Measurements from ENCODE around the gene GPC6.

GPC6 gene

DNA sequence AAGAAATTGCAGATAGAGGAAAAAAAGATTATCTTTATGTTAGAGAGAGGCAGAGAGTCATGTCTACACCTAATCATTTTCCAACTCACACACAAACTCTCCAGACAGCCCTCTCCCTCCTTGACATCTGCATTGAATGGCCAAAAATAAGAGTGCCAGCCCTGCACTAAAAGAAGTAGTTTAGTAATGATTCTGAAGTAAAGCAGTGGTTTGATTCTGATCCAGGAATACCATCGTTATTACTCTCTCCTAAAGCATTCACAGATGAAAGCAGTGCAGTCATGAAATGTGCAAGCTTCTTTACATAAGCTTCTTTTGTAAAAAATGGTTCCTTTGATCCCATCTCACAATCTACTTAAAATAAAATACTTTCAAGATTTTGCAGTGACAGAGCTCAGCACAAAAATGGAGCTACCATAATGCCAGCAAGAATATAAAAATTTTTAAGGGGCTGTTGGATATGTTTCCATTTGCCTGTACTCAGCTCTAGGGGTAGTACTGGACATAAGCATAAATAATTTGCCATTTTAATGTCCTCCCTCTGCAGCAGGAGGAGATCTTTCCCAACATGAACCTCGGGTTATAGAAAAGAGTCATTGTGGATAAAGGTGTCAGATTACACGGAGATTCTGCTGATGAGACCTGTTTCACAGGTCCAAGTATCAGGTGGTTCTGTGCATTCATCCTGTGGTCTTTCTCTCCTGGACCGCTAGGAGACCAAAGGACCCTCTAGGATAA, 846.6 kb downstream of the GPC6 start:
- no CpG with 5 or more reads among the region's 4 CpGs for WGBS, 2 donors (ENCODE audit: extremely low coverage in 2 of 2, insufficient read length in 2 of 2, insufficient replicate concordance in 1 of 2)
- H2BK12ac ChIP-seq (ENCODE audit: low read length) = no peak overlapping the region
- no peak overlapping the region for H3K23ac ChIP-seq (ENCODE audit: low read depth, low read length, poor library complexity)
- H3K36me3 ChIP-seq (replicated peaks in 1 of 2; ENCODE audit: control insufficient read depth in 2 of 2, insufficient read depth in 2 of 2, low read length in 2 of 2) = no peaks in the 10 kb centered on the region
- H2BK5ac ChIP-seq (ENCODE audit: low read length) = no peak overlapping the region
- no peak overlapping the region for H3K4me3 ChIP-seq (ENCODE audit: low read length in 2 of 2)
- no peak overlapping the region for H3K14ac ChIP-seq (ENCODE audit: low read length)
- H3K27ac ChIP-seq (replicated peaks; ENCODE audit: low read length) = no peak overlapping the region
- peaks cover 0 to 4% of the 10 kb centered on the region in 2 donors for H3K9me3 ChIP-seq (replicated peaks in 1 of 2; ENCODE audit: control insufficient read depth in 2 of 2, insufficient read depth in 1 of 2, low read depth in 1 of 2, low read length in 2 of 2)
- no peak overlapping the region for H2BK120ac ChIP-seq (ENCODE audit: low read depth, low read length)
- H4K8ac ChIP-seq (ENCODE audit: low read depth, low read length) = no peak overlapping the region
- no peak overlapping the region for H3K4me2 ChIP-seq (ENCODE audit: insufficient read depth, low read length, poor library complexity, severe bottlenecking)
- no peaks in the 10 kb centered on the region for H3K79me1 ChIP-seq (ENCODE audit: low read depth, low read length)
- no peak overlapping the region for H4K91ac ChIP-seq (ENCODE audit: low read depth, low read length, poor library complexity)
- no peaks in the 10 kb centered on the region for H3K27me3 ChIP-seq (ENCODE audit: control insufficient read depth in 3 of 3, insufficient read depth in 3 of 3, low read depth in 1 of 3, low read length in 3 of 3)
- H2BK15ac ChIP-seq (ENCODE audit: low read length) = no peak overlapping the region
- H2AK5ac ChIP-seq (ENCODE audit: low read depth, low read length) = no peak overlapping the region
- no peak for DNase-seq (ENCODE audit: low spot score)
- no peaks in the 10 kb centered on the region for H3K4me1 ChIP-seq (ENCODE audit: control insufficient read depth in 2 of 2, insufficient read depth in 1 of 2, low read depth in 1 of 2, low read length in 2 of 2)
- H3K4ac ChIP-seq (ENCODE audit: low read length) = no peak overlapping the region
- no peak overlapping the region for H3K18ac ChIP-seq (ENCODE audit: low read length)
- no peak overlapping the region for H3K9ac ChIP-seq (ENCODE audit: low read depth, low read length, poor library complexity)
- no peak overlapping the region for H2AFZ ChIP-seq (ENCODE audit: low read length)

DNA sequence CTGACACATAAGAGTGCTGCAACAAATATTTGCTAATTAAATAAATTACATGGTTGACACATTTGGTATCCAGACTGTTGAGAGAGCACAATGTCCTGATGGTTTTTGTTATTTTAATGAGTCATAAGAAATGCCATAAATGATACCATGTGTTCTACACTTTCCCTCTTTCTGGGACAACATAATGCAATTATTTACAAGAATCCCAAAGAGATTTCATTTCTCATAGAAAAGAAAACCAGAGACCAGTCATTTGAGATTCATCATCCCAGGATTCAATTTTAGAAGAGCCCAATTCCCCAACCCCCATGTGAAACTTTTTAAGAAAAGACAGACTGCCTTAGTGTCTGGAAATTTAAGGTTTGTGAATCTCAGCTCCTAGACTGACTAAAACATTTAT, 853.3 kb downstream of the GPC6 start:
- H2BK15ac ChIP-seq (ENCODE audit: low read length) = no peak overlapping the region
- H3K23ac ChIP-seq (ENCODE audit: low read depth, low read length, poor library complexity) = no peak overlapping the region
- H3K36me3 ChIP-seq (replicated peaks in 1 of 2; ENCODE audit: control insufficient read depth in 2 of 2, insufficient read depth in 2 of 2, low read length in 2 of 2) = no peaks in the 10 kb centered on the region
- no peak overlapping the region for H3K4me2 ChIP-seq (ENCODE audit: insufficient read depth, low read length, poor library complexity, severe bottlenecking)
- no peak overlapping the region for H3K4ac ChIP-seq (ENCODE audit: low read length)
- H3K27me3 ChIP-seq (ENCODE audit: control insufficient read depth in 3 of 3, insufficient read depth in 3 of 3, low read depth in 1 of 3, low read length in 3 of 3) = no peaks in the 10 kb centered on the region
- H3K79me1 ChIP-seq (ENCODE audit: low read depth, low read length) = no peaks in the 10 kb centered on the region
- H3K4me3 ChIP-seq (ENCODE audit: low read length in 2 of 2) = no peak overlapping the region
- no peak overlapping the region for H2BK5ac ChIP-seq (ENCODE audit: low read length)
- no peak overlapping the region for H2AK5ac ChIP-seq (ENCODE audit: low read depth, low read length)
- H4K8ac ChIP-seq (ENCODE audit: low read depth, low read length) = no peak overlapping the region
- H2BK120ac ChIP-seq (ENCODE audit: low read depth, low read length) = no peak overlapping the region
- peaks cover 0 to 4% of the 10 kb centered on the region in 2 donors for H3K9me3 ChIP-seq (replicated peaks in 1 of 2; ENCODE audit: control insufficient read depth in 2 of 2, insufficient read depth in 1 of 2, low read depth in 1 of 2, low read length in 2 of 2)
- H3K14ac ChIP-seq (ENCODE audit: low read length) = no peak overlapping the region
- no peak for DNase-seq (ENCODE audit: low spot score)
- no peak overlapping the region for H2AFZ ChIP-seq (ENCODE audit: low read length)
- H3K18ac ChIP-seq (ENCODE audit: low read length) = no peak overlapping the region
- H4K91ac ChIP-seq (ENCODE audit: low read depth, low read length, poor library complexity) = no peak overlapping the region
- H3K9ac ChIP-seq (ENCODE audit: low read depth, low read length, poor library complexity) = no peak overlapping the region
- H3K4me1 ChIP-seq (ENCODE audit: control insufficient read depth in 2 of 2, insufficient read depth in 1 of 2, low read depth in 1 of 2, low read length in 2 of 2) = no peaks in the 10 kb centered on the region
- no peak overlapping the region for H2BK12ac ChIP-seq (ENCODE audit: low read length)
- no peak overlapping the region for H3K27ac ChIP-seq (replicated peaks; ENCODE audit: low read length)

GRCh38 chr13:94080527-94080926, 853.9 kb downstream of the GPC6 start:
- Histone ChIP-seq H3K4me1 (ENCODE audit: control insufficient read depth in 2 of 2, insufficient read depth in 1 of 2, low read depth in 1 of 2, low read length in 2 of 2) (no peaks in the 10 kb centered on the region), H3K27me3 (ENCODE audit: control insufficient read depth in 3 of 3, insufficient read depth in 3 of 3, low read depth in 1 of 3, low read length in 3 of 3) (no peaks in the 10 kb centered on the region), H4K91ac (ENCODE audit: low read depth, low read length, poor library complexity) (no peak overlapping the region), H3K36me3 (replicated peaks in 1 of 2; ENCODE audit: control insufficient read depth in 2 of 2, insufficient read depth in 2 of 2, low read length in 2 of 2) (no peaks in the 10 kb centered on the region), H3K9me3 (replicated peaks in 1 of 2; ENCODE audit: control insufficient read depth in 2 of 2, insufficient read depth in 1 of 2, low read depth in 1 of 2, low read length in 2 of 2) (peaks cover 0 to 4% of the 10 kb centered on the region in 2 donors), H2BK120ac (ENCODE audit: low read depth, low read length) (no peak overlapping the region), H3K79me1 (ENCODE audit: low read depth, low read length) (no peaks in the 10 kb centered on the region), H2BK5ac (ENCODE audit: low read length) (no peak overlapping the region), H3K4ac (ENCODE audit: low read length) (no peak overlapping the region), H3K23ac (ENCODE audit: low read depth, low read length, poor library complexity) (no peak overlapping the region), H3K18ac (ENCODE audit: low read length) (no peak overlapping the region), H3K27ac (replicated peaks; ENCODE audit: low read length) (no peak overlapping the region), H4K8ac (ENCODE audit: low read depth, low read length) (no peak overlapping the region), H2BK12ac (ENCODE audit: low read length) (no peak overlapping the region), H3K14ac (ENCODE audit: low read length) (no peak overlapping the region), H3K9ac (ENCODE audit: low read depth, low read length, poor library complexity) (no peak overlapping the region), H2AK5ac (ENCODE audit: low read depth, low read length) (no peak overlapping the region), H3K4me3 (ENCODE audit: low read length in 2 of 2) (no peak overlapping the region), H2BK15ac (ENCODE audit: low read length) (no peak overlapping the region), H2AFZ (ENCODE audit: low read length) (no peak overlapping the region), H3K4me2 (ENCODE audit: insufficient read depth, low read length, poor library complexity, severe bottlenecking) (no peak overlapping the region)
- no peak for DNase-seq (ENCODE audit: low spot score)
- no CpG with 5 or more reads among the region's 1 CpG for WGBS, 2 donors (ENCODE audit: extremely low coverage in 2 of 2, insufficient read length in 2 of 2, insufficient replicate concordance in 1 of 2)

- no peaks in the 10 kb centered on the region for H3K27me3 ChIP-seq (ENCODE audit: control insufficient read depth in 3 of 3, insufficient read depth in 3 of 3, low read depth in 1 of 3, low read length in 3 of 3)
- H4K91ac ChIP-seq (ENCODE audit: low read depth, low read length, poor library complexity) = no peak overlapping the region
- H3K4me2 ChIP-seq (ENCODE audit: insufficient read depth, low read length, poor library complexity, severe bottlenecking) = no peak overlapping the region
- no peak overlapping the region for H2AK5ac ChIP-seq (ENCODE audit: low read depth, low read length)
- H3K4me3 ChIP-seq (ENCODE audit: low read length in 2 of 2) = no peak overlapping the region
- no CpG with 5 or more reads among the region's 3 CpGs for WGBS, 2 donors (ENCODE audit: extremely low coverage in 2 of 2, insufficient read length in 2 of 2, insufficient replicate concordance in 1 of 2)
- no peak overlapping the region for H2BK12ac ChIP-seq (ENCODE audit: low read length)
- no peak overlapping the region for H3K18ac ChIP-seq (ENCODE audit: low read length)
- H3K27ac ChIP-seq (replicated peaks; ENCODE audit: low read length) = no peak overlapping the region
- H3K9ac ChIP-seq (ENCODE audit: low read depth, low read length, poor library complexity) = no peak overlapping the region
- H3K79me1 ChIP-seq (ENCODE audit: low read depth, low read length) = no peaks in the 10 kb centered on the region
- H2AFZ ChIP-seq (ENCODE audit: low read length) = no peak overlapping the region
- no peak overlapping the region for H3K23ac ChIP-seq (ENCODE audit: low read depth, low read length, poor library complexity)
- no peak overlapping the region for H3K4ac ChIP-seq (ENCODE audit: low read length)
- no peaks in the 10 kb centered on the region for H3K36me3 ChIP-seq (replicated peaks in 1 of 2; ENCODE audit: control insufficient read depth in 2 of 2, insufficient read depth in 2 of 2, low read length in 2 of 2)
- no peak for DNase-seq (ENCODE audit: low spot score)
- no peak overlapping the region for H2BK5ac ChIP-seq (ENCODE audit: low read length)
- H3K14ac ChIP-seq (ENCODE audit: low read length) = no peak overlapping the region
- H3K9me3 ChIP-seq (replicated peaks in 1 of 2; ENCODE audit: control insufficient read depth in 2 of 2, insufficient read depth in 1 of 2, low read depth in 1 of 2, low read length in 2 of 2) = no peaks in the 10 kb centered on the region
- H4K8ac ChIP-seq (ENCODE audit: low read depth, low read length) = no peak overlapping the region
- no peak overlapping the region for H2BK15ac ChIP-seq (ENCODE audit: low read length)
- no peak overlapping the region for H2BK120ac ChIP-seq (ENCODE audit: low read depth, low read length)
- no peaks in the 10 kb centered on the region for H3K4me1 ChIP-seq (ENCODE audit: control insufficient read depth in 2 of 2, insufficient read depth in 1 of 2, low read depth in 1 of 2, low read length in 2 of 2)
Observed at GRCh38 chr13:94087100-94087499, 860.5 kb downstream of the GPC6 start.

All from neuronal stem cell (in vitro differentiated cells).